Activated CD4-positive, alpha-beta T cell treated with anti-CD3 and anti-CD28 coated beads for 4 hours (primary cell): Measurements from ENCODE around the gene CSNK1E.

Experiments used
- DNase-seq, 2 donors: peaks; one replicate each; pipeline ENCODE4 v3.0.0-alpha.2; 2020

The CSNK1E gene

DNA sequence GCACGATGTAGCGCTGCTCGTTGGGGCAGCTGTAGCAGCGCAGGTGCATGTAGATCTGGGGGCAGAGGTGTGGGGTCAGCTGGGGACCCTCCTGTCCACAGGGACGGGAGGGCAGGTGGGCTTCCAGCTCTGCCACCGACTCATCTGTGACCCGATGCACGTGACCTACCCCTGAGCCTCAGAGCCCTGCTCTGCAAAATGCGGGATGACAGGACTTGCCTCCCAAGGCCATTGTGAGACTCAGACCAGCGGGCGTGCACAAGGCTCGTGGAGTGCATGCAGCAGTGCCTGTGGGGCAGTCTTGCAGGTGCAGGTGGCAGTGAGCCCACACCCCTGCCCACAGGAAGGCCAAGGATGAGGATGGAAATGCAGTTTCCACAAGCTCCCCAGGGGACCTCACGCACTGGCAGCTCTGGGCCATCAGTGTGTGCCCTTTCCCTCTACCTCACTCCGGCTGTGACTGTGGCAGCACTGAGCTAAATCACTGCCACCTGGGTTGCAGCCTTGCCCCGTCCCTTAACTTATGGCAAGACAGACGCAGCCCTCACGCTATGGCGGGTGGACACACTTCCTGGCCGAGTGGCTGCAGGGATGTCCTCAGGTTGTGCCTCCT, 71.1 kb downstream of the CSNK1E start:
- no peak for DNase-seq

DNA sequence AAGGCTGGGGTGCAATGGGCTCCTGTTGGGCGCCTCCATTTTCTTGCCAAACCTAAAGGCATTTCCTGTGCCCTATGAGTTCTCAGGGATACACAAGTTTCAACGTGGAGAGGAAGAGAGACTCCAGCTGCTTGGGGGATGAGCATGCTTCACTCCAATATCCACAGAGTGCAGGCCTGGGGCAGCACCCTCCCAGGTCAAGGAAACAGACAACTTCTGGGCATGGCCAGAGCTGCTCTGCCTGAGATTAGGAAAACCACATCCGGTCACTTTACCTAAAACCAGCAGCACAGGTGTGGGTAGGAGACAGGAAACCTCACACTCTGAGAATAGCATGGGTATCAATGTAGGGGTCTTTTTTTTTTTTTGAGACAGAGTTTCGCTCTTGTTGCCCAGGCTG, 73.1 kb downstream of the CSNK1E start:
- no peak for DNase-seq

DNA sequence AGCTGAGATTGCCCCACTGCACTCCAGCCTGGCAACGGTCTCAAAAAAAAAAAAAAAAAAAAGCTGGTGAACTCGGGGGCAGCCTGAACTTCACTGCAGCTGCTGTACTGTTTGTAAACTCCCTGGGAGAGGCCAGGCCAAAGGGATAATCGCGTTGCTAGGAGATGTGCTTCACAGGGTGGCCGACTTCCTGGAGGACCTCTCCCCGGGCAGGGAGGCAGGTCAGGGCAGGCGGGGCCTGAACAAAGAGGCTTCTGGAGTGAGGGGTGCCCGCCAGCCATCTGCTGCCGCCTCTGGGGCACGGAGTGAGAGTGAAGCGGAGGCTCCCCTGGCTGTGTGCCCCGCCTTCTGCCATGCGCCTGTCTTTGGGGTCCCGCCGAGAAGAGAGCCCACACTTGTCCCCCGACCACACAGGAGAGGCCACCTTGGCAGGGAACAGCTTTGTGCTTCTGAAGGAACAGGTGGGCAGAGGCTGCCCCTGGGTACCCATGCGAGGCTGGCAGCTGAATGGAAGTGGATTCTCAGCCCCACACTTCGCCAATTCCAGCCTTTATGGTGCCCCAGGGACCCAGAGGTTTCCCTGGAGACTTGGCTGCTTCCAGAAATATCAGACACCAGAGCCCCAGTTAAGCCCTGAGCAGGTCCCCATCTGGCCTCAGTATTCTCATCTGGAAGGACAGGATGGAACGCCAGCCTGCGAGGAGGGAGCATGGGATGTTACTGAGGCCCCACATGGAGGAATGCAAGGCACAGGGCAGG, 74.0 kb downstream of the CSNK1E start:
- DNase-seq: no peak

DNA sequence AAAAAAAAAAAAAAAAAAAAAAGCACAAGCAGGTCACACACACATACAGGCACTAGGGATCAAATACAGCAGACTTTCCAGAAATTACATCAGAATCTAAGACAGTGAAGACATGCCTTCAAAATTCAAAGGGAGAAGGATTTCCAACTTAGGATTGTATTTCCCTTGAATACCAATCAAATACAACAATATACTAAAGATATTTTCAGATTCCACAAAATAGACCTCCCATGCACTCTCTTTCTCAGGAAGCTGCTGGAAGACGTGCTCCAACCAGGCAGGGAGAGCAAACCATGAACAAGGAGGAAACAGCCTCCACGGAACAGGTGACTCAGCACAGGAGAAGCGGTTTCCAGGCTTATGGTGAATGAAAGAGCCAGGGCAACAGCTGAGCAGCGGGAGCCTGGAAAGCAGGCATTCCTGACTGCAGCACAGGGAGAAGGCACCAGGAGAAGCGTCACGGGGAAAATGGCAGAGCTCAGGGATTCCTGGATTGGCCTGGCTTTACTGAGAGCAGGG, 76.4 kb downstream of the CSNK1E start:
- DNase-seq: no peak
